GM12878 (cell line): ENCODE data around the gene HMCN1. TPM values are rescaled to one million over a fixed set of nuclear protein-coding genes. Genes with fewer than 3 reads are reported as not detected.

ENCODE experiments used
- ATAC-seq: fragments of 200-7000 bp; cut with Tn5 transposase; 3 replicates; pipeline ENCODE4 v1.9.1; 2020; ENCODE audit warnings: mild to moderate bottlenecking, moderate library complexity
- BruUV-seq: library from RNA; stranded (reverse); fragments of 400-500 nt; replicated peaks from 2 replicates; lab custom pipeline; 2021; lab: Mats Ljungman, UMichigan
- CTCF ChIA-PET: fragments of 300-600 bp; sonication (Branson Sonifier 250); formaldehyde crosslinking; extraction: SDS; loops from one replicate; lab custom pipeline; 2021; ENCODE audit warnings: inconsistent platforms; lab: Yijun Ruan, JAX
- POLR2A ChIA-PET: fragments of 350-600 bp; formaldehyde crosslinking; extraction: SDS; loops from one replicate; lab custom pipeline; 2021; ENCODE audit warnings: inconsistent platforms; lab: Charles Lee
- RAD21 ChIA-PET: fragments of 300-600 bp; sonication (Branson Sonifier 250); formaldehyde crosslinking; loops from one replicate; lab custom pipeline; 2023; ENCODE audit warnings: antibody characterized with exemption; ENCODE audit not compliant: unreplicated experiment; lab: Charles Lee
- SMC1A ChIA-PET: fragments of 300-600 bp; sonication (Branson Sonifier 250); formaldehyde crosslinking; loops from one replicate; lab custom pipeline; 2023; ENCODE audit not compliant: unreplicated experiment, uncharacterized antibody; lab: Charles Lee
- DNase-seq: peaks from one replicate; pipeline ENCODE4 v3.0.0-alpha.2; 2011; ENCODE audit warnings: low read depth, low spot score
- FAIRE-seq: peaks from 3 replicates; lab custom pipeline; 2011; peaks lifted over from hg19 to GRCh38; lab: Jason Lieb, UNC
- H2AFZ ChIP-seq: 2 replicates; pipeline ENCODE4 v1.6.0; 2011; ENCODE audit warnings: low read depth, low read length, control low read depth; ENCODE audit not compliant: control insufficient read depth
- H3K27ac ChIP-seq: 2 replicates; pipeline ENCODE4 v1.5.1; 2011; ENCODE audit warnings: control low read depth; ENCODE audit not compliant: control insufficient read depth, insufficient read depth
- H3K27me3 ChIP-seq, 2 experiments: replicated peaks in 1 of 2; 2 replicates each; pipeline versions ENCODE4 v1.6.0 to v1.6.1; 2011; ENCODE audit warnings: low read length in 1 of 2; ENCODE audit not compliant: control insufficient read depth in 2 of 2, insufficient read depth in 2 of 2
- H3K36me3 ChIP-seq, 2 experiments: 2 replicates each; pipeline ENCODE4 v1.5.1; 2011; ENCODE audit warnings: low read length in 1 of 2; ENCODE audit not compliant: control insufficient read depth in 2 of 2, insufficient read depth in 2 of 2
- H3K4me1 ChIP-seq: 2 replicates; pipeline ENCODE4 v1.6.1; 2011; ENCODE audit warnings: mild to moderate bottlenecking, low read length, moderate library complexity, mixed read lengths; ENCODE audit not compliant: control insufficient read depth, insufficient read depth
- H3K4me2 ChIP-seq: 2 replicates; pipeline ENCODE4 v1.6.0; 2011; ENCODE audit warnings: control low read depth; ENCODE audit not compliant: control insufficient read depth, insufficient read depth
- H3K4me3 ChIP-seq: fragments of 200-600 bp; sonication (generic); 2 replicates; pipeline ENCODE4 v1.5.1; 2016
- H3K79me2 ChIP-seq: 2 replicates; pipeline ENCODE4 v1.6.0; 2011; ENCODE audit warnings: low read length; ENCODE audit not compliant: control insufficient read depth, insufficient read depth
- H3K9ac ChIP-seq: 2 replicates; pipeline ENCODE4 v1.8.0; 2011; ENCODE audit warnings: low read length, control low read depth, mixed read lengths; ENCODE audit not compliant: control insufficient read depth, insufficient read depth
- H3K9me3 ChIP-seq: replicated peaks from 3 replicates; pipeline ENCODE4 v1.5.1; 2011; ENCODE audit warnings: mild to moderate bottlenecking, low read length; ENCODE audit not compliant: control insufficient read depth, insufficient read depth
- H4K20me1 ChIP-seq: 2 replicates; pipeline ENCODE4 v1.6.0; 2011; ENCODE audit not compliant: control insufficient read depth, insufficient read depth
- BMI1 ChIP-seq: fragments of 450-650 bp; IDR thresholded peaks from 2 replicates; pipeline ENCODE4 v1.6.1; 2016; ENCODE audit warnings: mild to moderate bottlenecking, moderate library complexity, borderline replicate concordance
- JUND ChIP-seq: IDR thresholded peaks from 2 replicates; pipeline ENCODE4 v1.6.1; 2012; ENCODE audit warnings: low read depth, mild to moderate bottlenecking, low read length, improper control_type of control experiment, moderate library complexity
- ZBED1 ChIP-seq: IDR thresholded peaks from 2 replicates; pipeline ENCODE4 v1.6.1; 2016; ENCODE audit warnings: borderline replicate concordance
- WGBS: methylation state at CpG from one replicate; pipeline ENCODE4 v1.1.6; 2016; ENCODE audit warnings: low lambda C conversion rate; ENCODE audit not compliant: insufficient replicate concordance, insufficient coverage; ENCODE audit errors: missing lambda C conversion rate; 5-methylcytosine and 5-hydroxymethylcytosine counted together
- in situ Hi-C: fragments of 300-500 bp; cut with MboI; formaldehyde crosslinking; loops from 9 replicates; pipeline ENCODE4 v1.14.3; 2018; ENCODE audit warnings: mixed read lengths
- intact Hi-C: fragments of 100-400 bp; cut with micrococcal nuclease; formaldehyde crosslinking; loops from one replicate; pipeline ENCODE4 v1.14.2; 2022; ENCODE audit not compliant: unreplicated experiment
- polyA plus RNA-seq, 11 experiments: library from polyadenylated mRNA; depleted of rRNA in 4 of 11; unstranded in 6 of 11; stranded (reverse) in 5 of 11; fragments of >200 nt; fragmentation: Nextera tagmentation in 4 of 11; fragmentation: Illumina TruSeq in 1 of 11; extraction: Ambion mirVana in 4 of 11; extraction: Trizol in 1 of 11; gene quantifications; 1 replicate in 1 of 11; 2 replicates in 10 of 11; pipeline versions ENCODE4 v1.2.1 to v1.2.3, GENCODE V29; 2011 to 2016; ENCODE audit warnings: inconsistent platforms in 2 of 11, missing spikeins in 2 of 11, low read depth in 1 of 11
- total RNA-seq, 4 experiments: library from RNA; depleted of rRNA in 3 of 4; stranded (reverse); fragments of >200 nt in 3 of 4; fragmentation: Illumina TruSeq in 1 of 4; extraction: Trizol in 1 of 4; gene quantifications; 2 replicates each; pipeline versions ENCODE4 v1.2.1 to v1.2.3, GENCODE V29; 2013 to 2021
- TF ChIP-seq, protein P1 (sequence below): fragments of 450-650 bp; formaldehyde crosslinking; IDR thresholded peaks from 2 replicates; pipeline ENCODE4 v1.5.0; 2022; ENCODE audit warnings: mild to moderate bottlenecking, missing genetic modification characterization
- TF ChIP-seq, protein P2 (sequence below): fragments of 450-650 bp; IDR thresholded peaks from 2 replicates; pipeline ENCODE4 v1.6.1; 2016; ENCODE audit warnings: mild to moderate bottlenecking

The HMCN1 gene
- total and polyA plus RNA-seq, 10 of the 15 experiments (the other 5 are each of a cell fraction or from before 2014, with no cell fraction given), result under 0.01 to 0.07 TPM; not detected in 8

DNA sequence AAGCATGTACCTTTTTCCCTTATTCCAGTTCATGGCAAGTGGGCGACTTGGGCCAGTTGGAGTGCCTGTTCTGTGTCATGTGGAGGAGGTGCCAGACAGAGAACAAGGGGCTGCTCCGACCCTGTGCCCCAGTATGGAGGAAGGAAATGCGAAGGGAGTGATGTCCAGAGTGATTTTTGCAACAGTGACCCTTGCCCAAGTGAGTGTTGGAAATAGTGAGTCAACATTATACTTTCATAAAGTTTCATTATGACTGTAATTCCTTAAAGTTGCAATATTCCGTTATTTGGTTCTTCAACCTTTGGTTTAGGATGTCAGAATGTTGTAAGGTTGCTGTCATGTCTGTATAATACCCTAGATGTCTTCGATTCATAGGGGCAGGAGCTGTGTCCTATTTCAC is 410.3 kb downstream of the HMCN1 start:
- TF ChIP-seq BMI1 (no peak), JUND (no peak), ZBED1 (no peak)
- TF ChIP-seq, protein P1, sequence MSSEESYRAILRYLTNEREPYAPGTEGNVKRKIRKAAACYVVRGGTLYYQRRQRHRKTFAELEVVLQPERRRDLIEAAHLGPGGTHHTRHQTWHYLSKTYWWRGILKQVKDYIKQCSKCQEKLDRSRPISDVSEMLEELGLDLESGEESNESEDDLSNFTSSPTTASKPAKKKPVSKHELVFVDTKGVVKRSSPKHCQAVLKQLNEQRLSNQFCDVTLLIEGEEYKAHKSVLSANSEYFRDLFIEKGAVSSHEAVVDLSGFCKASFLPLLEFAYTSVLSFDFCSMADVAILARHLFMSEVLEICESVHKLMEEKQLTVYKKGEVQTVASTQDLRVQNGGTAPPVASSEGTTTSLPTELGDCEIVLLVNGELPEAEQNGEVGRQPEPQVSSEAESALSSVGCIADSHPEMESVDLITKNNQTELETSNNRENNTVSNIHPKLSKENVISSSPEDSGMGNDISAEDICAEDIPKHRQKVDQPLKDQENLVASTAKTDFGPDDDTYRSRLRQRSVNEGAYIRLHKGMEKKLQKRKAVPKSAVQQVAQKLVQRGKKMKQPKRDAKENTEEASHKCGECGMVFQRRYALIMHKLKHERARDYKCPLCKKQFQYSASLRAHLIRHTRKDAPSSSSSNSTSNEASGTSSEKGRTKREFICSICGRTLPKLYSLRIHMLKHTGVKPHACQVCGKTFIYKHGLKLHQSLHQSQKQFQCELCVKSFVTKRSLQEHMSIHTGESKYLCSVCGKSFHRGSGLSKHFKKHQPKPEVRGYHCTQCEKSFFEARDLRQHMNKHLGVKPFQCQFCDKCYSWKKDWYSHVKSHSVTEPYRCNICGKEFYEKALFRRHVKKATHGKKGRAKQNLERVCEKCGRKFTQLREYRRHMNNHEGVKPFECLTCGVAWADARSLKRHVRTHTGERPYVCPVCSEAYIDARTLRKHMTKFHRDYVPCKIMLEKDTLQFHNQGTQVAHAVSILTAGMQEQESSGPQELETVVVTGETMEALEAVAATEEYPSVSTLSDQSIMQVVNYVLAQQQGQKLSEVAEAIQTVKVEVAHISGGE (CRISPR knock-in tag), result no peak
- TF ChIP-seq, protein P2, sequence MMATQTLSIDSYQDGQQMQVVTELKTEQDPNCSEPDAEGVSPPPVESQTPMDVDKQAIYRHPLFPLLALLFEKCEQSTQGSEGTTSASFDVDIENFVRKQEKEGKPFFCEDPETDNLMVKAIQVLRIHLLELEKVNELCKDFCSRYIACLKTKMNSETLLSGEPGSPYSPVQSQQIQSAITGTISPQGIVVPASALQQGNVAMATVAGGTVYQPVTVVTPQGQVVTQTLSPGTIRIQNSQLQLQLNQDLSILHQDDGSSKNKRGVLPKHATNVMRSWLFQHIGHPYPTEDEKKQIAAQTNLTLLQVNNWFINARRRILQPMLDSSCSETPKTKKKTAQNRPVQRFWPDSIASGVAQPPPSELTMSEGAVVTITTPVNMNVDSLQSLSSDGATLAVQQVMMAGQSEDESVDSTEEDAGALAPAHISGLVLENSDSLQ, result no peak
- ChIA-PET POLR2A (no interaction called here), SMC1A (no interaction called here), CTCF (interaction anchor here (0.8 kb wide), 1 partner anchor 11 kb away, joined by 4 read pairs; no protein-coding TSS in a partner anchor), RAD21 (no interaction called here)
- BruUV-seq, result no TSS peak
- Histone ChIP-seq H3K9me3 (no peaks in the 10 kb centered on the region), H3K4me1 (no peaks in the 10 kb centered on the region), H3K79me2 (no peaks in the 10 kb centered on the region), H3K9ac (no peak overlapping the region), H3K4me3 (no peak overlapping the region), H3K27ac (no peak overlapping the region), H3K4me2 (no peak overlapping the region), H3K27me3 (no peaks in the 10 kb centered on the region), H3K36me3 (no peaks in the 10 kb centered on the region), H4K20me1 (no peaks in the 10 kb centered on the region), H2AFZ (no peak overlapping the region)
- ATAC-seq (peak; percentile 34), FAIRE-seq (no peak), DNase-seq (no peak)
- in situ Hi-C loops, result no loop called here
- 0% methylated on average over 5 of the region's 5 CpGs for whole genome bisulfite sequencing
- intact Hi-C loops, result no loop called here
